Prostate gland (tissue), 2 donors: ENCODE results near the gene FAM234A. TPM values are rescaled to one million over a fixed set of nuclear protein-coding genes. Genes with fewer than 3 reads are reported as not detected.
"Not testable (repeated sequence)": the region's sequence is repeated elsewhere in the genome, so short reads cannot be mapped to it uniquely, and the experiment has no call there.

ENCODE experiments used
- DNase-seq: peaks from one replicate; pipeline ENCODE4 v3.0.0-alpha.2; 2019; ENCODE audit warnings: low spot score
- H3K27ac ChIP-seq, 2 donors: fragments of 200-600 bp; sonication (generic); 2 replicates each; pipeline ENCODE4 v1.5.1; 2017 to 2019
- H3K27me3 ChIP-seq: fragments of 200-600 bp; sonication (generic); replicated peaks from 2 replicates; pipeline ENCODE4 v1.5.1; 2019; ENCODE audit not compliant: insufficient read depth
- H3K36me3 ChIP-seq, 2 donors: fragments of 200-600 bp; sonication (generic); 1 replicate in 1 of 2; 2 replicates in 1 of 2; pipeline versions ENCODE4 v1.5.1 to v1.8.1; 2017 to 2019
- H3K4me1 ChIP-seq: fragments of 200-600 bp; sonication (generic); replicated peaks from 2 replicates; pipeline ENCODE4 v1.5.1; 2019
- H3K4me3 ChIP-seq, 2 donors: fragments of 200-600 bp; sonication (generic); 2 replicates each; pipeline ENCODE4 v1.5.1; 2017 to 2019
- H3K9me3 ChIP-seq: fragments of 200-600 bp; sonication (generic); 2 replicates; pipeline ENCODE4 v1.5.1; 2017
- POLR2A ChIP-seq: fragments of 450-650 bp; IDR thresholded peaks from one replicate; pipeline ENCODE4 v1.6.1; 2016; ENCODE audit warnings: antibody characterized with exemption, mild to moderate bottlenecking
- POLR2AphosphoS5 ChIP-seq: sonication (generic); formaldehyde crosslinking; IDR thresholded peaks from one replicate; pipeline ENCODE4 v1.6.1; 2017; ENCODE audit warnings: antibody characterized with exemption
- WGBS: methylation state at CpG from one replicate; pipeline ENCODE4 v1.1.5; 2018; 5-methylcytosine and 5-hydroxymethylcytosine counted together
- intact Hi-C: fragments of 100-400 bp; cut with DNase I; formaldehyde crosslinking; loops from one replicate; pipeline ENCODE4 v1.14.2; 2022
- total RNA-seq, 2 donors: library from RNA; depleted of rRNA; stranded (reverse); fragments of >200 nt; gene quantifications; one replicate each; pipeline ENCODE4 v1.1.0, GENCODE V29; 2016
- TF ChIP-seq, protein P1 (sequence below), 4 experiments: fragments of 200-600 bp in 2 of 4; fragments of 450-650 bp in 2 of 4; sonication (generic) in 2 of 4; IDR thresholded peaks; 1 replicate in 3 of 4; 2 replicates in 1 of 4; pipeline ENCODE4 v1.5.1; 2016 to 2019; ENCODE audit warnings: antibody characterized with exemption in 4 of 4, mild to moderate bottlenecking in 2 of 4, moderate library complexity in 2 of 4

The FAM234A gene
- total RNA-seq, 2 donors from 2014 or later = 83.8 to 114 TPM

DNA sequence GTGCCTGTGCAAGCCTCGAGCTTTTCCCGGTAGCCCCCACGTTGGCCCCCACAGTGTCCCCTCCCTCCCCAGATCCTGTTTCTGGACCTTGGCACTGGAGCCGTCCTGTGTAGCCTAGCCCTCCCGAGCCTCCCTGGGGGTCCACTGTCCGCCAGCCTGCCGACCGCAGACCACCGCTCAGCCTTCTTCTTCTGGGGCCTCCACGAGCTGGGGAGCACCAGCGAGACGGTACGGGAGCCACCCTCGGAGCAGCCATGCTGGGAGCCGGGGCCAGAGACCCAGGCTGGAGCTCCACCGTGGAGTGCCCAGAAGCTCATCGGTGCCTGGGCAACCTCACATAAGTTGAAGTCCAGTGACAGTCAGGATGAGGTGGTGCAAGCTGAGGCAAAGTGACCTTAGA, 29.3 kb downstream of the FAM234A start:
- H3K4me3 ChIP-seq = no peak overlapping the region
- no peaks in the 10 kb centered on the region for H3K27me3 ChIP-seq
- no peaks in the 10 kb centered on the region for H3K4me1 ChIP-seq
- TF ChIP-seq POLR2AphosphoS5 (no peak), POLR2A (no peak)
- TF ChIP-seq, protein P1, sequence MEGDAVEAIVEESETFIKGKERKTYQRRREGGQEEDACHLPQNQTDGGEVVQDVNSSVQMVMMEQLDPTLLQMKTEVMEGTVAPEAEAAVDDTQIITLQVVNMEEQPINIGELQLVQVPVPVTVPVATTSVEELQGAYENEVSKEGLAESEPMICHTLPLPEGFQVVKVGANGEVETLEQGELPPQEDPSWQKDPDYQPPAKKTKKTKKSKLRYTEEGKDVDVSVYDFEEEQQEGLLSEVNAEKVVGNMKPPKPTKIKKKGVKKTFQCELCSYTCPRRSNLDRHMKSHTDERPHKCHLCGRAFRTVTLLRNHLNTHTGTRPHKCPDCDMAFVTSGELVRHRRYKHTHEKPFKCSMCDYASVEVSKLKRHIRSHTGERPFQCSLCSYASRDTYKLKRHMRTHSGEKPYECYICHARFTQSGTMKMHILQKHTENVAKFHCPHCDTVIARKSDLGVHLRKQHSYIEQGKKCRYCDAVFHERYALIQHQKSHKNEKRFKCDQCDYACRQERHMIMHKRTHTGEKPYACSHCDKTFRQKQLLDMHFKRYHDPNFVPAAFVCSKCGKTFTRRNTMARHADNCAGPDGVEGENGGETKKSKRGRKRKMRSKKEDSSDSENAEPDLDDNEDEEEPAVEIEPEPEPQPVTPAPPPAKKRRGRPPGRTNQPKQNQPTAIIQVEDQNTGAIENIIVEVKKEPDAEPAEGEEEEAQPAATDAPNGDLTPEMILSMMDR (IDR thresholded peaks at IDR 0.05) = no peak
- H3K9me3 ChIP-seq = no peaks in the 10 kb centered on the region
- intact Hi-C loops = no loop called here
- 90% methylated on average over 15 of the region's 17 CpGs for WGBS
- no peak for DNase-seq
- H3K27ac ChIP-seq = no peak overlapping the region
- peaks cover 10 to 17% of the 10 kb centered on the region in 2 donors for H3K36me3 ChIP-seq

- TF ChIP-seq POLR2A (no peak), POLR2AphosphoS5 (no peak)
- DNase-seq = no peak
- no peak overlapping the region for H3K27ac ChIP-seq
- H3K4me1 ChIP-seq = no peaks in the 10 kb centered on the region
- H3K27me3 ChIP-seq = no peaks in the 10 kb centered on the region
- intact Hi-C loops = no loop called here
- H3K4me3 ChIP-seq = no peak overlapping the region
- 92% methylated on average over 22 of the region's 23 CpGs for WGBS
- H3K36me3 ChIP-seq = peaks cover 10 to 17% of the 10 kb centered on the region in 2 donors
- no peaks in the 10 kb centered on the region for H3K9me3 ChIP-seq
These were observed 29.9 kb downstream of the FAM234A start for GRCh38 chr16:264440-264951.

DNA sequence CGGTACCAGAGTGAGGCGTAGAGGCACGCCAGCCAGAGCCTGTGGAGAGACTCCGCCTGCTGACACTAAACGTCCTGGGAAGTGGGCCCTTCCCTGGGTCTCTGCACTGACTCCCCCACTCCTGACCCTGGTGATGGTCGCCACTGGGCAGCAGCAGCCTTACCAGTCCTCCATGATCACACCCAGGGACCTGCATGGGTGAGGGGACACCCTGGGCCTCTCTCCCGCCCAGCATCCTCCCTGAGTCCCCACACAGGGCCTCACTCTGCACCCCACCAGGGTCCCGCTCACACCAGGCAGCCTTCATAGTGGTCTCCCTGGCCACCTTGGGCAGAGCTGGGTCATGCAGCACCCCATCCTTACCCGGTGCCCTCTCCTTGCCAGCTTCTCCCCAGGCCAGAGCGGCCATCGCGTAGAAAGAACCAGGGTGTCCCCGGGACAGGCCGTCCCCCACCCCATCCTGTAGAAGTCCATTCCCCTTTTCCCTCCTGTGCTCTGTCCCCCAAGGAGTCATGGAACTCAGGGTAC, 30.4 kb downstream of the FAM234A start:
- peaks cover 5 to 17% of the 10 kb centered on the region in 2 donors for H3K36me3 ChIP-seq
- no peak overlapping the region for H3K27ac ChIP-seq
- intact Hi-C loops = no loop called here
- no peak for DNase-seq
- 86% methylated on average over 14 of the region's 14 CpGs for WGBS
- H3K4me1 ChIP-seq = no peaks in the 10 kb centered on the region
- no peak overlapping the region for H3K4me3 ChIP-seq
- TF ChIP-seq POLR2A = no peak
- TF ChIP-seq POLR2AphosphoS5 = no peak
- TF ChIP-seq, protein P1 (IDR thresholded peaks at IDR 0.05) = no peak
- no peaks in the 10 kb centered on the region for H3K9me3 ChIP-seq
- no peaks in the 10 kb centered on the region for H3K27me3 ChIP-seq

- DNase-seq = no peak
- TF ChIP-seq POLR2A (no peak), POLR2AphosphoS5 (no peak)
- TF ChIP-seq, protein P1 (IDR thresholded peaks at IDR 0.05) = no peak
- no peak overlapping the region for H3K4me3 ChIP-seq
- 66% methylated on average over 12 of the region's 12 CpGs for WGBS
- no peaks in the 10 kb centered on the region for H3K9me3 ChIP-seq
- no peaks in the 10 kb centered on the region for H3K4me1 ChIP-seq
- H3K36me3 ChIP-seq = peaks cover 0 to 17% of the 10 kb centered on the region in 2 donors
- no peaks in the 10 kb centered on the region for H3K27me3 ChIP-seq
- intact Hi-C loops = no loop called here
- H3K27ac ChIP-seq = no peak overlapping the region
These were observed 31.1 kb downstream of the FAM234A start for GRCh38 chr16:265711-266110.

DNA sequence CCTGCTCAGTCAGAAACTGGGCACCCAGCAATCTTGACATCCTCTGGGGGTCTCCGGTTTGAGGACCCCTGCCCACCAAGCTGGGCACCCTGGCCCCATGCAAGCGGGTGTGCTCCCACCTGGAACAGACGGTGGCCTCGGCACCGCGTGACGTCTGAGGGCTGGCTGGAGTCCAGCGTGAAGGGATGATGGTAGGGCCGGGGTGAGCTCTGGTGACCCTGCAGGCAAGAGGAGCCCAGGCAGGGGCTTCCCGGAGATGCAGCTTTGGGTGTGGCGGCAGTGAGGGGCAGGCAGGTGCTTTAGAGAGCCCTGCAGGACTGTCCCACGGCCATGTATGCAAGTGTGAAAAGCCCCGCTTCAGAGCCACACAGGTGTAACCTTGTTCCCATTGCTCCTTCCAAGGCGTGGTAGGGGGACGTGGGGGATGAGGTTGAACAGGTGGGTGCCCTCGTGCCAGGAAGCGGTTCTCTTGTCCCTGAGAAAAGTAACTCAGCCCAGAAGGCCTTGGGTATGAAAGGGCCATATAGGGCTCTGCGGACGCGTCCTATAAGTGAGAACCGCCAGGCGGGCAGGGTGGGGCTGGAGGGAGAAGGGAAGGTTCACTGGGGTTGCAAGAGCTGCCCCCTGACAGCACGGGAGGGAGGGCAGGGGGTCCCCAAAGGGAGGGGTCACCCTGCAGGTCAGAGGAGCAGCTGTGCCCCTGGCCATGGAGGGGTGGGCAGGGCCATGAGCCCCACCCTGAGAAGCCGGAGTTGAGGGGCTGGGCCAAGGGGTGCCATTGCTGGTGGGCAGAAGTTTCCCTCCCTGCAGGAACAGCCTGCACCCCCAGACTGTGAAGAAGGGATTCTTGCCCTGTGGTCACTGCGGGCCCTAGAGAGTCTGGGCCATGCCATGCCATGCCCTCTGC, 31.9 kb downstream of the FAM234A start:
- no peak for DNase-seq
- no peaks in the 10 kb centered on the region for H3K27me3 ChIP-seq
- no peaks in the 10 kb centered on the region for H3K4me1 ChIP-seq
- WGBS = 80% methylated on average over 25 of the region's 25 CpGs
- H3K9me3 ChIP-seq = no peaks in the 10 kb centered on the region
- H3K4me3 ChIP-seq = no peak overlapping the region
- no peak for TF ChIP-seq POLR2AphosphoS5
- TF ChIP-seq, protein P1 (IDR thresholded peaks at IDR 0.05) = no peak
- TF ChIP-seq POLR2A = no peak
- intact Hi-C loops = no loop called here
- peaks cover 0 to 17% of the 10 kb centered on the region in 2 donors for H3K36me3 ChIP-seq
- H3K27ac ChIP-seq = no peak overlapping the region

DNA sequence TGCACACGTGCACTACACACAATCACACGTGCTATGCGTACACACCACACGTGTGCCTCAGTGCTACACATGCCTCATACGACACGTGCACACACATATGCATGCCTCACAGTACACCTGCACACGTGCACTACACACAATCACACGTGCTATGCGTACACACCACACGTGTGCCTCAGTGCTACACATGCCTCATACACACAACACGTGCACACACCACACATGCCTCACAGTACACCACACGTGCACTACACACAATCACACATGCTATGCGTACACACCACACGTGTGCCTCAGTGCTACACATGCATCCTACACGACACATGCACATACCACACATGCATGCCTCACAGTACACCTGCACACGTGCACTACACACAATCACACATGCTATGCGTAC, 32.9 kb downstream of the FAM234A start:
- H3K4me3 ChIP-seq, H3K27ac ChIP-seq, H3K4me1 ChIP-seq, H3K9me3 ChIP-seq, DNase-seq, H3K27me3 ChIP-seq, intact Hi-C loops: not testable (repeated sequence)
- H3K36me3 ChIP-seq = peaks cover 0 to 12% of the 10 kb centered on the region in 2 donors
- 84% methylated on average over 17 of the region's 17 CpGs for WGBS
